ENCODE measurements around the gene PRKCB.

- TF ChIP-seq MAX (IDR thresholded peaks at IDR 0.05; ENCODE audit: low read depth, low read length): no peak
- TF ChIP-seq CTCF (IDR thresholded peaks at IDR 0.05; ENCODE audit: low read depth, low read length): no peak
- no peak for TF ChIP-seq MYC (IDR thresholded peaks at IDR 0.05; ENCODE audit: low read depth, low read length)
- TF ChIP-seq POLR2A (IDR thresholded peaks at IDR 0.05; ENCODE audit: extremely low read depth, insufficient read length): no peak
Measured at GRCh38 chr16:24234737-24235136, 399.0 kb downstream of the PRKCB start.

Data from NB4 (cell line).